ENCODE measurements around the gene UGT1A8.

UGT1A8 gene

DNA sequence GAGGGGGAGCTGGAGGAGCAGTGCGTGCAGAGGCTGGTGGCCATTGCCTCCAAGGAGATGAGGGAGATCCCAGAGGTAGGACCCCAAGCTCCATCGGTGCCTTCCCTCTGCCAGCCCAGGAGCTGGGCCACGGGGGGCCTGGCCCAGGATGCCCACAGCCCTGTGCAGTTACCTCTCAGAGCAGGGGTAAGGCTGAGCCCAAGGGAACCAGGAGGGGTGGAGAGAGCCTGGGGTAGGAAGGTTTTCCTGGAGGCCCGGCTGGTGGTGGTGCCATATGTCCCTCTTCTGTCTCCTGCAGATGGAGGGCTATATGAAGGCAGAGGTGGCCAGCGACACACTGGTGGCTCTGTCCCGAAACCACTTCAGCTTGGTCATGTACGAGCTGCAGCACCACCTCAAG, 172.1 kb downstream of the UGT1A8 start:
- H3K79me2 ChIP-seq (ENCODE audit: insufficient read depth, low read length), result no peaks in the 10 kb centered on the region
- no peaks in the 10 kb centered on the region for H3K36me3 ChIP-seq (ENCODE audit: insufficient read depth, low read length)
- H3K9me2 ChIP-seq (replicated peaks; ENCODE audit: low read depth, low read length), result no peaks in the 10 kb centered on the region
- no peak overlapping the region for H2AFZ ChIP-seq (ENCODE audit: low read length)
- no peaks in the 10 kb centered on the region for H3K27me3 ChIP-seq (ENCODE audit: insufficient read depth, low read length, poor library complexity, severe bottlenecking)
- no peaks in the 10 kb centered on the region for H3F3A ChIP-seq (ENCODE audit: low read depth)
- no peak overlapping the region for H3K9ac ChIP-seq (ENCODE audit: low read depth, low read length, poor library complexity, severe bottlenecking)
- no peaks in the 10 kb centered on the region for H3K4me1 ChIP-seq (ENCODE audit: insufficient read depth, low read length, poor library complexity, severe bottlenecking)
- H4K20me1 ChIP-seq (ENCODE audit: insufficient read depth, low read length, poor library complexity, severe bottlenecking), result no peaks in the 10 kb centered on the region
- H3K9me3 ChIP-seq (ENCODE audit: insufficient read depth, low read depth, low read length), result no peaks in the 10 kb centered on the region
- TF ChIP-seq, protein P1, sequence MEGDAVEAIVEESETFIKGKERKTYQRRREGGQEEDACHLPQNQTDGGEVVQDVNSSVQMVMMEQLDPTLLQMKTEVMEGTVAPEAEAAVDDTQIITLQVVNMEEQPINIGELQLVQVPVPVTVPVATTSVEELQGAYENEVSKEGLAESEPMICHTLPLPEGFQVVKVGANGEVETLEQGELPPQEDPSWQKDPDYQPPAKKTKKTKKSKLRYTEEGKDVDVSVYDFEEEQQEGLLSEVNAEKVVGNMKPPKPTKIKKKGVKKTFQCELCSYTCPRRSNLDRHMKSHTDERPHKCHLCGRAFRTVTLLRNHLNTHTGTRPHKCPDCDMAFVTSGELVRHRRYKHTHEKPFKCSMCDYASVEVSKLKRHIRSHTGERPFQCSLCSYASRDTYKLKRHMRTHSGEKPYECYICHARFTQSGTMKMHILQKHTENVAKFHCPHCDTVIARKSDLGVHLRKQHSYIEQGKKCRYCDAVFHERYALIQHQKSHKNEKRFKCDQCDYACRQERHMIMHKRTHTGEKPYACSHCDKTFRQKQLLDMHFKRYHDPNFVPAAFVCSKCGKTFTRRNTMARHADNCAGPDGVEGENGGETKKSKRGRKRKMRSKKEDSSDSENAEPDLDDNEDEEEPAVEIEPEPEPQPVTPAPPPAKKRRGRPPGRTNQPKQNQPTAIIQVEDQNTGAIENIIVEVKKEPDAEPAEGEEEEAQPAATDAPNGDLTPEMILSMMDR (conservative IDR thresholded peaks at IDR 0.05; ENCODE audit: low read length), result no peak
- no peak for TF ChIP-seq EZH2phosphoT487 (IDR thresholded peaks at IDR 0.05; ENCODE audit: borderline replicate concordance)
- no peak overlapping the region for H3K4me3 ChIP-seq (ENCODE audit: low read length, poor library complexity, severe bottlenecking)
- H3K4me2 ChIP-seq (ENCODE audit: low read depth, low read length, poor library complexity, severe bottlenecking), result no peak overlapping the region

DNA sequence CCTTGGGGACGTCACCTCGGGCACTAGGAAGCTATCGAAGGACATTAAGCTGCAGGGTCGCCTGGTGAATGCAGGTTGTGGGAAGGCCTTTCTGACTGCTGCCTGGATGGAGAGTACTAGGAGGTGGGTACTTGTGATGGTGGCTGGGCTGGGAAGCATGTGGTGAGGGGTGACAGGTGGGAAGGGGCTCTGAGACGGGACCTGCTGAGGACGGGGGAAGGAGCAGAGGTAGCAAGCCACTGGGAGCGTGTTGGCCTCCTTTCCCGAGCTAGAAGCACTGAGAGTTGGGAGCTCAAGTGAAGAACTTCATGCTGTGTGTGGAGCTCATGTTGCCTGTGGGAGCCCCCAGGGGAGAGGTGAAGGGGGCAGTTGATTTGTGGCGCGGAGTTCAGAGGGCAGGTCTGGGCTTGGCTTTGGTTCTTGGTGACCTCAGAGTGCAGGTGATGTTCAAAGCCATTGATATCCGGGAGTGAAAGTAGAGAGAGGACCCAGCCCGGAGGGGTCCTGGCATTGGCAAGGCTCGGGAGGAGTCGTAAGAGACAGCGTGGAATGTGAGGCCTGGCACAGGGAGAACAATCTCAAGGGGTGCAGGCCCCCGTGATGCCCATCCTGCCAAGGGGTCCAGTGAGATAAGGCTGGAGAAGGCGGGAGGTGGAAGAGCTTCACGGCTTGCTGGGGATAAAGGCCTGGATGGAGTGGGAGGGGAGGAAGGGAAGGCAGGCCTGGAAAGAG, 173.9 kb downstream of the UGT1A8 start:
- Histone ChIP-seq H3K27me3 (ENCODE audit: insufficient read depth, low read length, poor library complexity, severe bottlenecking) (no peaks in the 10 kb centered on the region), H4K20me1 (ENCODE audit: insufficient read depth, low read length, poor library complexity, severe bottlenecking) (no peaks in the 10 kb centered on the region), H3K36me3 (ENCODE audit: insufficient read depth, low read length) (no peaks in the 10 kb centered on the region), H3K4me3 (ENCODE audit: low read length, poor library complexity, severe bottlenecking) (no peak overlapping the region), H2AFZ (ENCODE audit: low read length) (no peak overlapping the region), H3K9me2 (replicated peaks; ENCODE audit: low read depth, low read length) (no peaks in the 10 kb centered on the region), H3K9ac (ENCODE audit: low read depth, low read length, poor library complexity, severe bottlenecking) (no peak overlapping the region), H3K9me3 (ENCODE audit: insufficient read depth, low read depth, low read length) (no peaks in the 10 kb centered on the region), H3F3A (ENCODE audit: low read depth) (no peaks in the 10 kb centered on the region), H3K4me2 (ENCODE audit: low read depth, low read length, poor library complexity, severe bottlenecking) (no peak overlapping the region), H3K79me2 (ENCODE audit: insufficient read depth, low read length) (no peaks in the 10 kb centered on the region), H3K4me1 (ENCODE audit: insufficient read depth, low read length, poor library complexity, severe bottlenecking) (no peaks in the 10 kb centered on the region)
- TF ChIP-seq, protein P1 (conservative IDR thresholded peaks at IDR 0.05; ENCODE audit: low read length), result no peak
- TF ChIP-seq EZH2phosphoT487 (IDR thresholded peaks at IDR 0.05; ENCODE audit: borderline replicate concordance), result no peak

DNA sequence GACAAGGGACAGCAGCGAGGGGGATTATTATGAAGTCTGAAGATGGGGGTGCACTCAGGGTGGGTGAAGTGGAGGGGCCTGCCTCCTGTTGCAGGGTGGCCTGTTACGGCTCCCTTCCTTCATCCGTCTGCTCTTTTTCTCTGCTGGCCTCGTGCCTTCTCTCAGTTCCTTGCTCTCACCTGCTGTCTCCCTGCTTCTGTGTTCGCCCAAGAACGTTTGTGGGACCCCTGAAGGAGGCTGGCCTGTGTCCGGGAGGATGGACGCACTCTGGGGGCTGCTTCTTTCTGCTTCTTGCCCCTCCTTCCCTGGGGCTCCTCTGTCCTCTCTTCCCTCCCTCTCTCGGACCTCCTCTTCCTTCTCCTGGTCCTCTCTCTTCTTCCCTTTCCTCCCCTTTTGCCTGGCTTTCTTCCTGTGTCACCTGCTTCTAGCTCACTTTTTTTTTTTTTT, 174.5 kb downstream of the UGT1A8 start:
- Histone ChIP-seq H3K4me1 (ENCODE audit: insufficient read depth, low read length, poor library complexity, severe bottlenecking) (no peaks in the 10 kb centered on the region), H3F3A (ENCODE audit: low read depth) (no peaks in the 10 kb centered on the region), H3K36me3 (ENCODE audit: insufficient read depth, low read length) (no peaks in the 10 kb centered on the region), H3K9me3 (ENCODE audit: insufficient read depth, low read depth, low read length) (no peaks in the 10 kb centered on the region), H3K4me3 (ENCODE audit: low read length, poor library complexity, severe bottlenecking) (no peak overlapping the region), H4K20me1 (ENCODE audit: insufficient read depth, low read length, poor library complexity, severe bottlenecking) (no peaks in the 10 kb centered on the region), H3K4me2 (ENCODE audit: low read depth, low read length, poor library complexity, severe bottlenecking) (no peak overlapping the region), H3K79me2 (ENCODE audit: insufficient read depth, low read length) (no peaks in the 10 kb centered on the region), H3K9me2 (replicated peaks; ENCODE audit: low read depth, low read length) (no peaks in the 10 kb centered on the region), H3K9ac (ENCODE audit: low read depth, low read length, poor library complexity, severe bottlenecking) (no peak overlapping the region), H3K27me3 (ENCODE audit: insufficient read depth, low read length, poor library complexity, severe bottlenecking) (no peaks in the 10 kb centered on the region), H2AFZ (ENCODE audit: low read length) (no peak overlapping the region)
- no peak for TF ChIP-seq EZH2phosphoT487 (IDR thresholded peaks at IDR 0.05; ENCODE audit: borderline replicate concordance)
- TF ChIP-seq, protein P1 (conservative IDR thresholded peaks at IDR 0.05; ENCODE audit: low read length), result no peak
